ENCODE data around the gene GSDME. TPM values are rescaled to one million over a fixed set of nuclear protein-coding genes. Genes with fewer than 3 reads are reported as not detected.
A peak's percentile ranks its signal among the peaks of the same experiment; 100 is the strongest.

GSDME gene
- polyA plus RNA-seq, 3 donors from 2014 or later = 0.10 TPM; not detected in 2

DNA sequence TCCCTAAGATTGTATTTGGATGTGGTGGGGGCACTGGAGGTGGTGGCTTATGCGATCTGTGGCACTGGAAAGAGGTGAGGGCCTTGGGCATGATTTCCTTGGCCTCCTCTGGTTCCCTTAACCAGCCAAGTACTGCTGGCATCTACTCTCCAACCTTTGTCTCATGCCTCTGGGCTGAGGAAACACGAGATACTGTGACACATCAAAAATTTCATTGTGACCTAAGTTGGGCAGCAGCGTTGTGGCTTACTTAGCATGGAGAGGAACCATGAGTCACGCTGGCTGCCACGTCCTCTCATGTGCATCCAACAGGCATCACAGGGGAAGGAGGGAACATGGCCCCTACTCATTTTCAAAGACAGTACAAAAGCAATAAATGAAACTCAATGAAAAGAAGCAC, 29.7 kb upstream of the GSDME start:
- no peaks in the 10 kb centered on the region for H3K4me1 Mint-ChIP-seq
- DNase-seq = no peak
- peaks cover 7 to 15% (median 8%) of the 10 kb centered on the region in 3 donors for H3K36me3 Mint-ChIP-seq

GRCh38 chr7:24786306-24786705, 29.0 kb upstream of the GSDME start:
- no peak overlapping the region for H3K4me3 Mint-ChIP-seq
- DNase-seq = no peak
- H3K36me3 Mint-ChIP-seq = peaks cover 7 to 15% (median 8%) of the 10 kb centered on the region in 3 donors
- H3K27ac Mint-ChIP-seq = peak overlapping the region in 1 of 6 donors; percentile 39
- no peaks in the 10 kb centered on the region for H3K9me3 Mint-ChIP-seq
- no peaks in the 10 kb centered on the region for H3K4me1 Mint-ChIP-seq
- peaks cover 0 to 4% (median 0%) of the 10 kb centered on the region in 3 donors for H3K27me3 Mint-ChIP-seq (ENCODE audit: low read depth in 3 of 3)

More for the DNA sequence above, 29.7 kb upstream of the GSDME start:
- H3K4me3 Mint-ChIP-seq = no peak overlapping the region
- H3K9me3 Mint-ChIP-seq = no peaks in the 10 kb centered on the region
- H3K27me3 Mint-ChIP-seq (ENCODE audit: low read depth in 3 of 3) = peaks cover 0 to 4% (median 0%) of the 10 kb centered on the region in 3 donors
- no peak overlapping the region for H3K27ac Mint-ChIP-seq

DNA sequence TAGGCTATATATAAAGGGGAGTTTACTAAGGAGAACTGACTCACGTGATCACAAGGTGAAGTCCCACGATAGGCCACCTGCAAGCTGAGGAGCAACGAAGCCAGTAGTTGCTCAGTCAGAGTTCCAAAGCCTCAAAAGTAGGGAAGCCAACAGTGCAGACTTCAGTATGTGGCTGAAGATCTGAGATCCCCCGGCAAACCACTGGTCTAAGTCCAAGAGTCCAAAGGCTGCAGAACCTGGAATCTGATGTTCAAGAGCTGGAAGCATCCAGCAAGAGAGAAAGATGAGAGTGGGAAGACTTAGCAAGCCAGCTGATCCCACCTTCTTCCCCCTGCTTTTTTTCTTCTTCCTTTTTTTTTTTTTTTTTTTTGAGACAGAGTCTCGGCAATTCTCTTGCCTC, 27.0 kb upstream of the GSDME start:
- DNase-seq = no peak
- Mint-ChIP-seq H3K36me3 (peaks cover 7 to 20% (median 12%) of the 10 kb centered on the region in 3 donors), H3K9me3 (no peaks in the 10 kb centered on the region), H3K27ac (no peak overlapping the region), H3K4me1 (no peaks in the 10 kb centered on the region), H3K4me3 (no peak overlapping the region), H3K27me3 (ENCODE audit: low read depth in 3 of 3) (peaks cover 0 to 2% (median 0%) of the 10 kb centered on the region in 3 donors)

GRCh38 chr7:24783698-24784097, 26.4 kb upstream of the GSDME start:
- H3K4me3 Mint-ChIP-seq = no peak overlapping the region
- peaks cover 0 to 5% (median 0%) of the 10 kb centered on the region in 3 donors for H3K27me3 Mint-ChIP-seq (ENCODE audit: low read depth in 3 of 3)
- H3K9me3 Mint-ChIP-seq = no peaks in the 10 kb centered on the region
- H3K27ac Mint-ChIP-seq = no peak overlapping the region
- H3K36me3 Mint-ChIP-seq = peaks cover 7 to 24% (median 12%) of the 10 kb centered on the region in 3 donors
- no peaks in the 10 kb centered on the region for H3K4me1 Mint-ChIP-seq
- no peak for DNase-seq

DNA sequence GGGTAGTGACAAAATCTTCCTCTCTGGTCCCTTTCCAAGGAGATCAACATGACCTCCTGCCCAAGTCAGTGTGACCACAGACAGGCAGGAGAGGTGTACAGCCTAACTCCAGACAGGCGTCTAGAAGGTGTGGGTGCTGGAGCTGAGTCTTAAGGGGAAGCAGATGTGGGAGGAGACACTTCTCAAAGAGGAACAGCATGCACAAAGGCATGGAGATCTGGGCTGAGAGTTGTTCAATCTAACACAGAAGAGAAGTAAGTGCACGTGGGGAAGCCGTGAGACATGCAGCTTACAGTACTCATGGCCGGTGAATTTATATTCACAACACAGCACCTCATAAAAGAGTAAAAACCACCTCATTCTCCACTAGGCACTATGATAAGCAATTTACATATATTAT, 23.8 kb upstream of the GSDME start:
- no peak overlapping the region for H3K27ac Mint-ChIP-seq
- H3K4me3 Mint-ChIP-seq = no peak overlapping the region
- H3K4me1 Mint-ChIP-seq = no peaks in the 10 kb centered on the region
- peaks cover 0 to 5% (median 0%) of the 10 kb centered on the region in 3 donors for H3K27me3 Mint-ChIP-seq (ENCODE audit: low read depth in 3 of 3)
- peaks cover 7 to 24% (median 12%) of the 10 kb centered on the region in 3 donors for H3K36me3 Mint-ChIP-seq
- H3K9me3 Mint-ChIP-seq = no peaks in the 10 kb centered on the region
- DNase-seq = no peak

DNA sequence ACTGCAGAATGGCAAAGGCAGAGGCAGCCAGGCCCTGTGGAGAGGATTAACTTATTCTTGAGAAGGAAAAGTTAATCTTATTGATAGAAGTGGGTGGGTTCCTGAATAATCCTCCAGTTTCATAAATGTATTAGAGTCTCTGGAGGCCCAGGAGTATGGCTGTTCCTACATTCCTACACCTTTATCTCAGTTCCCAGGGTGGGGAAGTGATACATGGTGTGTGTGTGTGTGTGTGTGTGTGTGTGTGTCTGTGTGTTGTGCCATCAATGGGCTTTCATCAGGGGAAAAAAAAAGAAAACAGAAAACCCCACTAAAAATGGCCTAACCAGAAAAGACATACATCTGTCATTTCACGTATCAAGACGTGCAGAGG, 22.0 kb upstream of the GSDME start:
- Mint-ChIP-seq H3K9me3 (no peaks in the 10 kb centered on the region), H3K36me3 (peaks cover 7 to 24% (median 12%) of the 10 kb centered on the region in 3 donors), H3K4me1 (no peaks in the 10 kb centered on the region), H3K27ac (no peak overlapping the region), H3K27me3 (ENCODE audit: low read depth in 3 of 3) (peaks cover 0 to 5% (median 3%) of the 10 kb centered on the region in 3 donors), H3K4me3 (no peak overlapping the region)
- no peak for DNase-seq

DNA sequence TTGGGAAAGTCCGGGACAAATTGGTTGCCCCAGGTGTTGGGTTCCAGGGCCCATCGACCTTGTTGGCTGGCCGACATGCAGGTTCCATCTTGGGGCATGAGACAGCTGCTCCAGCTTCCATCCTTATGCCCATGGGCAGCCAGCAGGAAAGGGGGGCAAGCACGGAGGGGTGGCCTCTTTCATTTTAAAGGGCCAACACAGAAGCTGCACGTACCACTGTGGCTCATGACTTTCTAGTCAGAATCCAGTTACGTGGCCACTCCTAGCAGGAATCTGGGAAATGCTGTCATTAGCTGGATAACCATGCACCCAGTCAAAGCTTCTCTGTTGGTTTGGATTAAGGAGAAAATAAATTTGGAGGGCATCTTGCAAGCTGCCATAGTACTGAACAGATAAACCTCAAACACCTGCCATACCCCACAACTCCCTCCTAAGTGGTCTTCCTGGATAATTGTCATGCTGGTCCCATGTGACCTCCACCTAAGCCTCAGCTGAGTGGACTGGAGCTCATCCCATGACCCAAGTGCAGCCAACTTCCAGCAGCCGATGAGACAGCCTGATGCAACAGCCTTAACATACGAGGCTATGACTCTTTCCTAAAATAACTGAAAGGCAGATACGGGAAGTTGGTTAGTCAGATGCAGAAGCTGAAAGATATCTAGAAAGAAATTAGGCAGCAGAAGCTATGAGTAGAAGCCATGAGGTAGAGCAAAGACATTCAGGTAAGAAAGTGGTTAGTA, 21.4 kb upstream of the GSDME start:
- Mint-ChIP-seq H3K4me1 (no peaks in the 10 kb centered on the region), H3K4me3 (no peak overlapping the region), H3K9me3 (no peaks in the 10 kb centered on the region), H3K27ac (no peak overlapping the region), H3K36me3 (peaks cover 5 to 20% (median 9%) of the 10 kb centered on the region in 3 donors), H3K27me3 (ENCODE audit: low read depth in 3 of 3) (peaks cover 0 to 5% (median 3%) of the 10 kb centered on the region in 3 donors)
- no peak for DNase-seq

GRCh38 chr7:24777806-24778205, 20.5 kb upstream of the GSDME start:
- H3K4me1 Mint-ChIP-seq = no peaks in the 10 kb centered on the region
- peaks cover 0 to 12% (median 5%) of the 10 kb centered on the region in 3 donors for H3K36me3 Mint-ChIP-seq
- no peaks in the 10 kb centered on the region for H3K9me3 Mint-ChIP-seq
- peaks cover 0 to 5% (median 3%) of the 10 kb centered on the region in 3 donors for H3K27me3 Mint-ChIP-seq (ENCODE audit: low read depth in 3 of 3)
- DNase-seq = no peak
- no peak overlapping the region for H3K27ac Mint-ChIP-seq
- H3K4me3 Mint-ChIP-seq = no peak overlapping the region

DNA sequence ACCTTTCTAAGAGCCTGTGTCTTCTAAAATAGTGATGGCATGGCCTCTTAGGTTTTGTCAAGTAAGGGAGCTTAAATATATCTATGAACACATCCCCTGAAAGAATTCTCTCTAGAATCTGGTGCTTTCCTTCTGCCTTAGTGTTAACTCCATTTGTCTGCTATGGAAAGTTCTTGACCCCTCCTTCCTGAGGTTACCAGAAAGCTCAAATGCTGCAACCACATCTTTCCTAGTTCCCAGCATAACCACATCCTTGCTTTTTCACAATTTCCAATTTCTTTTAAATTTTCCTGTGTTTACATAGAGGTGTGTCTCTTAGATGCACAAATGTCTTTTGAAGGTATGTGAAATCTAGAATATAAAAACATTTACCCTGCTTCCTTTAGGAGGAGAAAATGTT, 16.4 kb upstream of the GSDME start:
- H3K9me3 Mint-ChIP-seq = no peaks in the 10 kb centered on the region
- H3K4me3 Mint-ChIP-seq = no peak overlapping the region
- no peak for DNase-seq
- H3K27ac Mint-ChIP-seq = no peak overlapping the region
- H3K27me3 Mint-ChIP-seq (ENCODE audit: low read depth in 3 of 3) = peaks cover 0 to 10% (median 2%) of the 10 kb centered on the region in 3 donors
- peaks cover 3 to 9% (median 4%) of the 10 kb centered on the region in 3 donors for H3K36me3 Mint-ChIP-seq
- no peaks in the 10 kb centered on the region for H3K4me1 Mint-ChIP-seq

DNA sequence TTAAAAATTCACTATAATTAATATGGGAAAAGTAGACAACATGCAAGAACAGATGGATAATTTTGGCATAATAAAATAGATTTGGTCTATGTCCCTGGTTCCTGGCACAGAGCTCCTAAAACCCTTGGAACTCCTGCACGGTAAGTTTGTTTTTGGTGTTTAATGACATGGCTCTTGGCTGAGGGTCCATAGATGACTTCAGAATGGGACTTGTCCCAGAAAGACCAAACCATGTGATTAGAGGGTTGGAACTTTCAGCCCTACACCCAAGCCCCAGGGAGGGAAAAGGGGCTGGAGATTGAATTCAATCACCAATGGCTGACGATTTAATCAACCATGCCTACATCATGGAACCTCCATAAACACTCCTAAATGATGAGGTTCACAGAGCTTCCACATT, 12.6 kb upstream of the GSDME start:
- Mint-ChIP-seq H3K4me1 (no peaks in the 10 kb centered on the region), H3K27ac (no peak overlapping the region), H3K27me3 (ENCODE audit: low read depth in 3 of 3) (peaks cover 2 to 11% (median 3%) of the 10 kb centered on the region in 3 donors), H3K36me3 (peaks cover 4 to 9% (median 6%) of the 10 kb centered on the region in 3 donors), H3K4me3 (no peak overlapping the region), H3K9me3 (no peaks in the 10 kb centered on the region)
- DNase-seq = no peak

DNA sequence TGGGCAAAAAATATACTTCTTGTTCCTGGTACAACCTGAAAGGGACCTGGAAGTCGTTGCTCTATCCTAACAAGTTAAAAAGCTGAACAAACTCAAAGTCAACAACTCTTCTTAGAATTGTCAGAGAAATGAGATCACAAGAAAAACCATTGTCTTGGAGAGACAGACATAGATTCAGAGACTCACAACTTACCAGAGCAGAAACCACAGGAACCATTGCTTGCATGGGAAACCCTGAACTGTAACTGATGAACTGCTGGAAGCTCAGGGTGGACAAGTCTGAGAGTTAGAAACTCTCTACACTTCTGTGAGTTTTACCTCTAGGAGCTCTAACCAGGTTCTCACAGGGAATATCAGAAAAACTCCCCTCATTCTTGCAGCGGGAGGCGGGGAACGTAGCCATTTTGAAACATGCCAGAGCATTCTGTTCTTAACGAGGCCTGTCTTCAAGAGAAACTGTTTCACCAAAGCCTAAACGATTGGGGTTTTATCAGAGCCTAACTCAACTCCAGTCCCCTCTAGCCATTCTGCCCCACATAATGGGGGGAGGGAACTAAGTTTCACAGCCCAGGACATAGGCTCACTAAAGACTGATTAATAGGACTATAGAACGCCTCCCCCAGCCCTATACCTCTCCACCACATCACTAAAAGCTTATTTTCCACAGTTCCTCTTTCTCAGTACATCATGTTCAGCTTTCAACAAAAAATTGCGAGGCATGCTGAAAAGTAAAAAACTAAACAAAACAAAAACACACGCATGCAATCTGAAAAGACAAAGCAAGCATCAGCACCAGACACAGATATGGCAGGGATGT, 12.0 kb upstream of the GSDME start:
- no peaks in the 10 kb centered on the region for H3K9me3 Mint-ChIP-seq
- no peak for DNase-seq
- no peak overlapping the region for H3K27ac Mint-ChIP-seq
- no peak overlapping the region for H3K4me3 Mint-ChIP-seq
- peaks cover 2 to 10% (median 4%) of the 10 kb centered on the region in 3 donors for H3K27me3 Mint-ChIP-seq (ENCODE audit: low read depth in 3 of 3)
- H3K36me3 Mint-ChIP-seq = peaks cover 4 to 9% (median 6%) of the 10 kb centered on the region in 3 donors
- H3K4me1 Mint-ChIP-seq = no peaks in the 10 kb centered on the region

DNA sequence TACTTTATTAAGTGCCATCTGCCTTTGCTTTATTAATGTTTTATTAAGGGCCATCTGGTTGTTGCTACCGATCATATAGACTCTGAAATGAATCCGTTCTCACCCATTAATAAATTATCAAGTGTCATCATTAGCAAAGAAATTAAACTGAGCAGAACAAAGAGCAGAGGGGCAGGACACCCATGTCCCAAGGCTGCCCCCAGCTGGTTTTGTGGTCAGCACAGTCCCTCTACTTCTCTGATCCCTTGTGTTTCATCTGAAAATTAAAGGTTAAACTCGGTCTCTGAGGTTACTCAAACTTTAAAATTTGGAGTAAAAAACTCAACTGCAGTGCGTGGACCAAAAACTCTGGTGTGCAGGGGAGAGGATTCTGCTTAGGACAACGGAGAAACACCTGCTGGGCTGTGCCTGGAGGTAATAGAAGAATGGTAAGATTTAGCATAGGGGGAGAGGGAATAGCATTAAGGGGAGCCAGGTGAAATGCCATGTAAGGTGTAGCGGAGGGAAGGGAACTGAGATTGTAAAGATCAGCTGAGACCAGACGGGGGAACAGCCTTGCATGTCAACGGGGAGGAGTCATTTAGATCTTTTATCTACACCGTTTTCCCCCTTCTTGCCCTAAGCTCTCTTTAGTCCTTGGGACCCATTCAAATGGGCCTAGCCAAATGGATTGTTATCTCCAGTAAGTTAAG, 10.8 kb upstream of the GSDME start:
- no peaks in the 10 kb centered on the region for H3K4me1 Mint-ChIP-seq
- no peaks in the 10 kb centered on the region for H3K9me3 Mint-ChIP-seq
- peaks cover 4 to 9% (median 6%) of the 10 kb centered on the region in 3 donors for H3K36me3 Mint-ChIP-seq
- H3K27me3 Mint-ChIP-seq (ENCODE audit: low read depth in 3 of 3) = peaks cover 2 to 10% (median 7%) of the 10 kb centered on the region in 3 donors
- H3K4me3 Mint-ChIP-seq = no peak overlapping the region
- H3K27ac Mint-ChIP-seq = no peak overlapping the region
- no peak for DNase-seq

- Mint-ChIP-seq H3K27me3 (ENCODE audit: low read depth in 3 of 3) (peaks cover 2 to 7% (median 4%) of the 10 kb centered on the region in 3 donors), H3K4me3 (no peak overlapping the region), H3K4me1 (no peaks in the 10 kb centered on the region), H3K9me3 (no peaks in the 10 kb centered on the region), H3K36me3 (peaks cover 0 to 3% (median 1%) of the 10 kb centered on the region in 3 donors), H3K27ac (no peak overlapping the region)
- no peak for DNase-seq
Measured at GRCh38 chr7:24764972-24765744, 7.9 kb upstream of the GSDME start.
